ENCODE data around the gene CACNA2D1. TPM values are rescaled to one million over a fixed set of nuclear protein-coding genes. Genes with fewer than 3 reads are reported as not detected.
A peak's percentile ranks its signal among the peaks of the same experiment; 100 is the strongest.

CACNA2D1 gene
- total and polyA plus RNA-seq, 8 donors, result 0.79 to 5.0 (median 2.1) TPM

DNA sequence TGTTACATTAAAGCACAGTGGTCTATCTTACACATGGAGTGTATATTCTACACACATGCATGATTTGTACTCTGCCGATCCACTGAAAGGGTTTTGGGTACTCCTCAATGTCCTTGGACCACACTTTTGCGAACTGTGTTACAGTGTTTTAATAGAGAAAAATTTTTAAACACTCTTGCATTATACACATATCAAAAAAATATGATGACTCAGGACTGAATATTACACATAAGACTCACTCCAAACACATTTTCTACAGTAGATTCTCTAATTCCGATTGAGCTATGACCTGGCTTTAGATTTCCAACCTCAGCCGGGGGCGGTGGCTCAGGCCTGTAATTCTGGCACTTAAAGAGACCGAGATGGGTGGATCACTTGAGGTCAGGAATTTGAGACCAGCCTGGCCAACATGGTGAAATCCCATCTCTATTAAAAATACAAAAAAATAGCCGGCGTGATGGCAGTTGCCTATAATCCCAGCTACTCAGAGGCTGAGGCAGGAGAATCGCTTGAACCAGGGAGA lies 222.4 kb downstream of the CACNA2D1 start:
- intact Hi-C loops (cut with DNase I), result no loop called here
- Histone ChIP-seq H3K36me3 (no peaks in the 10 kb centered on the region), H3K27ac (no peak overlapping the region), H3K4me1 (no peaks in the 10 kb centered on the region), H3K27me3 (peaks cover 0 to 5% (median 0%) of the 10 kb centered on the region in 4 donors), H3K9me3 (no peaks in the 10 kb centered on the region), H3K4me3 (no peak overlapping the region)
- no peak for FAIRE-seq
- no peak for DNase-seq
- TF ChIP-seq, protein P1, sequence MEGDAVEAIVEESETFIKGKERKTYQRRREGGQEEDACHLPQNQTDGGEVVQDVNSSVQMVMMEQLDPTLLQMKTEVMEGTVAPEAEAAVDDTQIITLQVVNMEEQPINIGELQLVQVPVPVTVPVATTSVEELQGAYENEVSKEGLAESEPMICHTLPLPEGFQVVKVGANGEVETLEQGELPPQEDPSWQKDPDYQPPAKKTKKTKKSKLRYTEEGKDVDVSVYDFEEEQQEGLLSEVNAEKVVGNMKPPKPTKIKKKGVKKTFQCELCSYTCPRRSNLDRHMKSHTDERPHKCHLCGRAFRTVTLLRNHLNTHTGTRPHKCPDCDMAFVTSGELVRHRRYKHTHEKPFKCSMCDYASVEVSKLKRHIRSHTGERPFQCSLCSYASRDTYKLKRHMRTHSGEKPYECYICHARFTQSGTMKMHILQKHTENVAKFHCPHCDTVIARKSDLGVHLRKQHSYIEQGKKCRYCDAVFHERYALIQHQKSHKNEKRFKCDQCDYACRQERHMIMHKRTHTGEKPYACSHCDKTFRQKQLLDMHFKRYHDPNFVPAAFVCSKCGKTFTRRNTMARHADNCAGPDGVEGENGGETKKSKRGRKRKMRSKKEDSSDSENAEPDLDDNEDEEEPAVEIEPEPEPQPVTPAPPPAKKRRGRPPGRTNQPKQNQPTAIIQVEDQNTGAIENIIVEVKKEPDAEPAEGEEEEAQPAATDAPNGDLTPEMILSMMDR (IDR thresholded peaks at IDR 0.05), result no peak
- WGBS, 2 donors, result 75 to 88% methylated on average over 9 of the region's 9 CpGs
- ATAC-seq, result no peak

DNA sequence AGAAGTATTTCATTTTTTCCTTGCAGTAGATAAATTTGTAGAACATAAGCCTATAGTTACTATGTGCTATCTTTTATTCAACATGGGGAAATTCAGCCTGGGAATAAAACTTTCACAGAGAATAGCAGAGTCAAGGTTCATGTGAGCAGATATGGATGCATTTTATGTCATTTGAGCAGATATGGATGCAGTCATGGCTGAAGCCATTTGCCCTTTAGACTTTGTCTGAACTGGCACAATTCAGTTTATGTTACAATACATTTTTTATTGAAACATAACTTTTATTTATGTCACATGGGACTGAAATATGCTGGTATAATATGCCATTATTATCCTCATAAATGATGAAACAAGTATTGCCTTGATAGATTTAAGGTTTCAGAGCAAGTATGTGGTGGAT lies 231.1 kb downstream of the CACNA2D1 start:
- Histone ChIP-seq H3K9me3 (no peaks in the 10 kb centered on the region), H3K4me1 (no peaks in the 10 kb centered on the region), H3K27me3 (no peaks in the 10 kb centered on the region), H3K4me3 (no peak overlapping the region), H3K27ac (no peak overlapping the region), H3K36me3 (no peaks in the 10 kb centered on the region)
- TF ChIP-seq, protein P1 (IDR thresholded peaks at IDR 0.05), result no peak
- no peak for ATAC-seq
- no peak for FAIRE-seq
- DNase-seq, result no peak
- intact Hi-C loops (cut with DNase I), result no loop called here

DNA sequence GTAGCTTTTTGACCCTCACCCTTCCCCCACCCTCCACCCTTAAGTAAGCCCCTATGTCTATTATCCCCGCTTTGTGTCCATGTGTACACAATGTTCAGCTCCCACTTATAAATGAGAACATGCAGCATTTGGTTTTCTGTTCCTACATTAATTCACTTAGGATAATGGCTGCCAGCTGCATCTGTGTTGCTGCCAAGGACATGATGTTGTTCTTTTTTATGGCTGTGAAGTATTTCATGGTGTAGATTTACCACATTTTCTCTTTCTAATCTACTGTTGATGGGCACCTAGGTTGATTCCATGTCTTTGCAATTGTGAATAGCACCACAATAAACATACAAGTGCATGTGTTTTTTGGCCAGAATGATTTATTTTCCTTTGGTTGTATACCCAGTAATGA lies 232.2 kb downstream of the CACNA2D1 start:
- no peaks in the 10 kb centered on the region for H3K27me3 ChIP-seq
- 74 to 93% methylated on average over 1 of the region's 1 CpG for whole genome bisulfite sequencing, 2 donors
- no peaks in the 10 kb centered on the region for H3K4me1 ChIP-seq
- ATAC-seq (no peak), FAIRE-seq (no peak), DNase-seq (no peak)
- intact Hi-C loops (cut with DNase I), result no loop called here
- no peaks in the 10 kb centered on the region for H3K36me3 ChIP-seq
- no peak overlapping the region for H3K27ac ChIP-seq
- TF ChIP-seq, protein P1 (IDR thresholded peaks at IDR 0.05), result no peak
- H3K4me3 ChIP-seq, result no peak overlapping the region
- no peaks in the 10 kb centered on the region for H3K9me3 ChIP-seq

DNA sequence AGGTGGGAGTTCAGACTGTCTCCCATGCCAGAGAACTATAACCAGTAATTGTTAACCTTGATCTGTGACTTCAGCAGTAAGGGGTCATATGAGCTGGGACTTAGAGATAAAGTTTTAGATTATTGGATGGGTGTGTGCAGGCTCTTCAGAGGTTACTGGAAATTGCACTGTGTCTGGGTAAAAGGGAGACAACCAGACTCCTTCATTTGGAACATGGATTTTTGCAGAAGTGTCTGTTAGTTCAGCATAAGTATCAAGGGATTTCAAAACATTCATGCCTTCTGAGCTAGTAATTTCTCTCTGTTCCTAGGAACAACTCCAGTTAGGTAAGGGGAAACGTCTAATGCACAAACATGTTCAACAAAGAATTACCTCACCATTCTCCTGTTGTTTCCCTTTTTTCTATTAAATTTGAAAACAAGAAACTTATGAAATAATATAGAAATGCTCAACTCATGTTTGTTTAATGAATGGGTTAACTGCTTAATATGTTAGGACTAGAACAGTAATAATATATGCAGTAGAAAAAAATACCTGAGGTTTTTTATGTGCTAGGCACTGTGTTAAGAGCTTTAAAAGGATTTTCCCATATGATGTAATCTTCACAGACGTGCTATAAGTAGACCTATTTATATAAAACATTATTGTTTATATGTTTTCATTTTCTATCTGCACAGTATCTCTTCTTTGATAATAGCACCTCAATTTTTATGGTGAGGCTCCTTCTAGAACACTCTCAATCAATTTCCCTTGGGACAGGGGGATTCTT lies 233.0 kb downstream of the CACNA2D1 start:
- ATAC-seq (peak in 1 of 4 donors; percentile 35), DNase-seq (no peak), FAIRE-seq (no peak)
- Histone ChIP-seq H3K27me3 (no peaks in the 10 kb centered on the region), H3K27ac (no peak overlapping the region), H3K9me3 (no peaks in the 10 kb centered on the region), H3K4me1 (no peaks in the 10 kb centered on the region), H3K36me3 (no peaks in the 10 kb centered on the region), H3K4me3 (no peak overlapping the region)
- 36 to 46% methylated on average over 2 of the region's 2 CpGs for WGBS, 2 donors
- TF ChIP-seq, protein P1 (IDR thresholded peaks at IDR 0.05), result no peak
- intact Hi-C loops (cut with DNase I), result no loop called here

DNA sequence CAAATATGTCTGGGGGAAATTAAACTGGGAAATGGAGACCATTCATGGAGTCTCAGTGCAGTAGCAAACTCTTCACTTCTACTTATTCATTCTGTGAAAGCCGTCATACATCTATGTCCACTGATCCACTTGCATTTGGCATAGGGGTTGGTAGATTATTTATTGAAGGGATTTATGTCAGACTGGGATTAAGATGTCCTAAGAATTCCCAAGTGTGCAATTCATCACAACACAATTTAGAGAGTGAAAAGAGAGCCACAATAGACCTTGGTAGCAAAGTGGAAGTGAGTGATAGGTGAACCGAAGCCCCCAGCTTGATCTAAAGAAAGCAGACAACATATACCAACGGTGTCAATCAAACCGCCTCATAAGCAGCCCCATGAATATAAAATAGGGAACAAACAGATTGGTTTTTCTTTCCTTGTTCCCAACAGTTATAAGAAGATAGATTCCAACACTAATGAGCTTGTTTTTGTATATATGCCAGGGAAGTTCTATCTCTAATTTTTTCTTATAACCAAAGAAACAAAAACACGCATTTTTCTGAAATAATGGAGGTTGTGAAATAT lies 234.3 kb downstream of the CACNA2D1 start:
- WGBS, 2 donors, result 68 to 72% methylated on average over 5 of the region's 5 CpGs
- TF ChIP-seq, protein P1 (IDR thresholded peaks at IDR 0.05), result no peak

More for the DNA sequence above, 234.3 kb downstream of the CACNA2D1 start:
- intact Hi-C loops (cut with DNase I), result no loop called here
- no peaks in the 10 kb centered on the region for H3K27me3 ChIP-seq
- H3K4me3 ChIP-seq, result no peak overlapping the region
- H3K27ac ChIP-seq, result no peak overlapping the region
- H3K36me3 ChIP-seq, result no peaks in the 10 kb centered on the region
- H3K9me3 ChIP-seq, result no peaks in the 10 kb centered on the region
- no peaks in the 10 kb centered on the region for H3K4me1 ChIP-seq
- ATAC-seq, result no peak
- DNase-seq, result no peak
- FAIRE-seq, result no peak

All from pancreas (tissue), 10 donors.